GM03348 (cell line): ENCODE results near the gene HYDIN.
"Not testable (repeated sequence)": the region's sequence is repeated elsewhere in the genome, so short reads cannot be mapped to it uniquely, and the experiment has no call there.

Source experiments
- DNase-seq: peaks from one replicate; pipeline ENCODE4 v3.0.0; 2012; ENCODE audit warnings: low spot score

HYDIN gene

DNA sequence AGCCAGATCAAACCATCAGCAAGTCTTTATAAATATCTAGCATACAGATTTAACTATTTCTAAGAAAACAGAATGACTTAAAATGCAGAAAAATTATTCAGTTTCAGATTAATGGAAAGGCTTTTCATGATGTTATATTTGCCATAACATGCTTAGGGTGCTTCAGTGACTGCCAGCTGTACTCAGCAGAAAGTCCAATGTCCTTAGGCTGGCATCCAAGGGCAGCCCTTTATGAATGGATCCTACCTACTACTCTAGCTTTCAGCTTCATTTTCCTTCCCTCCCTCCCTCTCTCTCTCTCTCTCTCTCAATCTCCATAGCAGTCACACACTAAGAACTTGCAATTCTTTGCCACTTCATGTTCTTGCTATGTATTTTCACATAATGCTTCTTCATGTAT lies 124.6 kb downstream of the HYDIN start:
- not testable (repeated sequence) for DNase-seq

DNA sequence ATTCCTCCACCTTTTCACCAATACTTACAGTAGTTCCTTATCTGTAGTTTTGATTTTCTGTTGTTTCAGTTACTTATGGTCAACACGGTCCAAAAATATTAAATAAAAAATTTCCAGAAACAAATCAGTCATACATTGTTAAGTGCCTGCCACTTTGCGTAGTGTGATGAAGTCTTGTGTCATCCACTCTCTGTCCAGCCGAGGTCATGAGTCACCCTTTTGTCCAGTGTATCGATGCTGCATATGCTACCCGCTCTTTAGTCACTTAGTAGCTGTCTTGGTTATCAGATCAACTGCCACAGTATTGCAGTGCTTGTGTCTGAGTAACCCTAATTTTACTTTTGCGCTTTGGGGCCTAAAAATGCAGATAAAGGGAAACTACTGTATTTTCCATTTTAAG lies 146.9 kb downstream of the HYDIN start:
- DNase-seq: not testable (repeated sequence)

DNA sequence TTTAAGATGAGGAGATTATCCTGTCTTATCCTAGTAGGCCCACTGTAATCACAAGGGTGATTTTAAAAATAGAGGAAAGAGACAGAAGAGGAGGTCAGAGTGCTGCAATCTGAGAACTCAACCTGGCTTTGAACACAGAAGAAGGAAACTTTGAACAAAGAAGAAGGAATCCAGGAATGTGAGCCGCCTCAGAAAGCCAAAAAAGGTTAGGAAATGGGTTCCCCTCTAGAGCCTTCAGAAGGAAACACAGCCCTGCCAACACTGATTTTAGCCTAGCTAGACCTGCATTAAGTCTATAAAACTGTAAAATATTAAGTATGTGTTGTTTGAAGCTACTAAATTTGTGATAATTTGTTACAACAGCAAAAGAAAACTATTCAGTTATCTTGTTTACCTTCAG lies 149.7 kb downstream of the HYDIN start:
- DNase-seq: not testable (repeated sequence)

DNA sequence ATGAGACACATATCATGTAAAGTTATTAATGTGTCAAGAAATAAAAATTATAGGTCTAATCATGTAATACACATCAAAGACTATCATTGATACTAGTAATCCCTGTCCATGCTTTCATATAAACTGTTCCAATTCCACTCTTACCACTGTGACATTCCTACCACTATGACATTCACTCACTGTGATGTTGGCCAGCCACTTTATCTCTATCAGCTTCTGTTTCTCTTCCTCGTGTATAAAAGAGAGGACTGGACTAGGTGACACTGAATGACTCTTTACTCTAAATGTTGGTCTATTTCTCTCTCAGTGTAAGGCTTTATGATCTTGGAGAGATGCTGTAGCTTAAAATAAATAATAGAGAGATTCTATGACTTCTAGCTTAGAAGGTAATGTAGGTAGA lies 150.3 kb downstream of the HYDIN start:
- DNase-seq: not testable (repeated sequence)

DNA sequence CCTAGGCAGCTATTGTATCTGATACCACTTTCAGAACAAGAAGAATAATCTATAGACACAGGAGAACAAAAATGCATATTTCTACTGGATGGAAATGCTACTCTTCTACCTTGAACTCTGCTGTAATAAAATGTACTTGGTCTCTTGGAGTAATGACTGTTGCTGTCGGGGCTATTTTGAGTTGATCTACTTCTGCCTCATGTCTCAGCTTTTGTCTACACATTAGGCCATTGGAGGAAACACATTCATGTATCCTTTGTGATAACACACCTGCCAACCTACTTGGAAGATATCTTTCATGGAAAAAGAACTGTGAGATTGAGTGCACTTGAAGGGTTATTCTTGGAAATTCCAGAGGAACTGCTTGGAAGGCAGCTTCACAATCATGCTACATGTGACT lies 159.9 kb downstream of the HYDIN start:
- DNase-seq: not testable (repeated sequence)

DNA sequence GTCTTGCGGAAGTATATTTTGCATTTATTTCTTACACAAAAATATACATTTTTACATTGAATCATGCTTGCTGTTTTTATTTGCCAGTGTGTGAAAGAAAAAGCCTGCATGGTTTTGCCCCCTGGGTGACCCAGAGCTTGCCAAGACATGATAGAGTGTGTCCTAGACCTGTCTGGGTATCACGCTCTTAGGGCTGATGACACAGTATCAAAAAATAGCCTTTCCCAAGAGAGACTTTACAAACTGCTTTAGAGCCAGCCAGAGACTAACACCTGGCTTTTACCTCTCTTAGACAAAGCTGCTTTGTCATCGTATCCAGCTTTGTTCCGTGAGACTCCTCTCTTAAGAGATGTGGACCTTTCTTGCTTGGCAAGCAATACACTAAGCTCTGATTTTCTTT lies 160.7 kb downstream of the HYDIN start:
- not testable (repeated sequence) for DNase-seq

DNA sequence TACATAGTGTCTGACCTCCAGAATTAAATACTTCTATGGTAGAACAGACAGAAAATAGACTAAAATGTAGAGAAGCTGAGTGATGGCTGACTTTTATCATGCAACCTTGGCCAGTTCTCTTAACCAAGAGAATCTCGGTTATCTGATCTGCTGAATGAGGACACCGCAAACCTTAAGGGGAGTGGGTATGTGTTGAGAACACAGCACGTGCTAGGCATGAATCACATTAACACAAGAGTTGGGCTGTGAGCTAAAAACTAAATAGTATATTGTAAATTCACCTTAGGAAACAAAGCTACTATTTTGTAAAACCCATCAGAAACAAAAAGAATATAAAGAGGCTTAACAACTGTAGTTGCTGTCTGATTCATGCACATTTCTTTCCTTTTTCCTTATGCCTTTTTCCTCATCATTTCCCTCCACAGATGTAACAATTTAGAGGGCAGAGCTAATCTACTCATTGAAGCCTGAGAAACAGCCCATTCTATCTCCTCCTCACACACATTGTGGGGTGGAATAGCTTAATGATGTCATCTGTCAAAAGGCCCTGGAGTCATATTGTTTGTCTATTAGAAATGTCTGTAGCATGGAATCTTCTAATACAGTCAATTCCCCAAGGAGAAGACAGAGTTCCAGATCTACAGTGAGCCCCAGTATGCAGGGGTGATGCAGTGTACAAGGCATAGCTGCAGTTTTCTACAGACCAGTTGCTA lies 176.5 kb downstream of the HYDIN start:
- DNase-seq: not testable (repeated sequence)

DNA sequence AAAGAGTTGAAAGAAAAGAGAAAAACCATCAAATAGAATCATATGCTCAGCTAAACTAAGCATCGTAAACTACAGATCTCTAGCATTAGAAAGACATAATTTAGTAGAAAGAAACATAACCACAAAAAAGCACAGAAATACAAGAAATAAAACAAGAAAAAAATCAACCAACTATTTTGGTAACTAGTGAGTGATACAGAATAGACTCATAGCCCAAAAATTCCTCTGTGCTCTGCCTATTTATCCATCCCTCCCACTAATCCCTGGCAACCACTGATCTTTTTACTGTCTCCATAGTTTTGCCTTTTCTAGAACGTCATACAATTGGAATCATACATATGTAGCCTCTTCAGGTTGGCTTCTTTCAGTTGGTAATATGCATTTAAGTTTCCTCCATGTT lies 180.2 kb downstream of the HYDIN start:
- not testable (repeated sequence) for DNase-seq

DNA sequence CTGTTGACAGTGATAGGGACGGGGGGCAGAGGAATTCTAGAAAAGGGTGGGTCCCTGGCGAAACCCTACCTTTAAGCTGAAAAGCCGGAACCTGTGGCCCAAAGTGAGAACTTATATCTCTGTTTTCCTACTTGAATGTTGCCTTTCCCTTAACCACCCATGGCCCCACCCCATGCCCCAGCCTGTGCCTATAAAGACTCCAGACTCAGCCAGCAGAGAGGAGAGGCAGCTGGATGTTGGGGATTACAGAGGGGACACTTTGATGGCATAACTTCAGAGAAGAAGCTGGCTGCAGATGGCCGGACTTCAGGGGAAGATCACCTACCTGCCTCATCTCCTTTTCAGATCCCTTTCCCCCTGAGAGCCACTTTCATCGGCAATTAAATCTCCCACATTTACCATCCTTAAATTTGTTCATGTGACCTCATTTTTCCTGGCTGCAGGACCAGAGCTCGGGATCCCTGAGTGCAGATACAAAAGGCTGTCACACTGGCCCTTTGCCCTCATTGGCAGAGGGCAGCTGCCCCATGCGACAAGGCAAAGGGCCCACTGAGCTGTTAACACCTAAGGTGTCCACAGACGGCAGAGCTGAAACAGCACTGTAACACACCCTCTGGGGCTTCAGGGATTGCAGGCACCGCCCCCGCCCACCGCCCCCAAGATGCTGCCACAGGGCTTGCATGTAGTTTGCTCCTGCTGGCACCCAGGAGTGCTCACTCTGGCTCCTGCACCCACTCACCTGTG lies 191.0 kb downstream of the HYDIN start:
- DNase-seq: not testable (repeated sequence)

DNA sequence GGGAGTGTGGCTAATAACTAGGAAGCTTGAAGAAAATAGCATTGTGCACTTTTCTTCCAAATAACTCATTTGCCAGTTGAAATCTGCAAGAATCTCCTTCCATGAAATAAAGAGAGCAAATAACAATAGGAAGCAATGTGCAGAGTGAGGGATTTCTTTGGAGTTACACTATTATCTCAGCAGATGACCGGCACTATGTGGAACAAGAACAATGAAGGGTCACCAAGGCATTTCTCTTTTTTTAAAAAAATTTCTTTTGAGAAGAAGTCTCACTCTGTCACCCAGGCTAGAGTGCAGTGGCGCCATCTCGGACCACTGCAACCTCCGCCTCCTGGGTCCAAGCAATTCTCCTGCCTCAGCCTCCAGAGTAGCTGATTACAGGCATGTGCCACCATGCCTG lies 192.1 kb downstream of the HYDIN start:
- DNase-seq: not testable (repeated sequence)

DNA sequence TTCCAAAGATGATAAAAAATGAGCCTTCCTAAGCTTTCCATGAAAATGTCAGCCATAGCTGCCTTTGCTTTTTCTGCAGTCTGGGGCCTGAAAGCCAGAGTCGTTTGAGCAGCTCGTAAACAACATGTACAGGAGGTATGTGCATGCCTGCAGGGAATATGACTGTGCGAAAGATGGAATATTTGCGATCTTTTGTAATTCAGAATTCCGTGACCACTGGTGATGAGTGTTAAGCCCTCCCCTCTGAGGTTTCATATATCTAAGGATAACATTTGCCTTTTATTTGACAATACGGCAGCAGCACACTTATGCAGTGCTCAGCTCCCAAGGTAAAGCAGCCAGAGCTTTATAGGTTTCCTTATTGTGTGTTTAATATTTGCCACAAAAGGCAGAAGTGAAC lies 192.5 kb downstream of the HYDIN start:
- DNase-seq: not testable (repeated sequence)

DNA sequence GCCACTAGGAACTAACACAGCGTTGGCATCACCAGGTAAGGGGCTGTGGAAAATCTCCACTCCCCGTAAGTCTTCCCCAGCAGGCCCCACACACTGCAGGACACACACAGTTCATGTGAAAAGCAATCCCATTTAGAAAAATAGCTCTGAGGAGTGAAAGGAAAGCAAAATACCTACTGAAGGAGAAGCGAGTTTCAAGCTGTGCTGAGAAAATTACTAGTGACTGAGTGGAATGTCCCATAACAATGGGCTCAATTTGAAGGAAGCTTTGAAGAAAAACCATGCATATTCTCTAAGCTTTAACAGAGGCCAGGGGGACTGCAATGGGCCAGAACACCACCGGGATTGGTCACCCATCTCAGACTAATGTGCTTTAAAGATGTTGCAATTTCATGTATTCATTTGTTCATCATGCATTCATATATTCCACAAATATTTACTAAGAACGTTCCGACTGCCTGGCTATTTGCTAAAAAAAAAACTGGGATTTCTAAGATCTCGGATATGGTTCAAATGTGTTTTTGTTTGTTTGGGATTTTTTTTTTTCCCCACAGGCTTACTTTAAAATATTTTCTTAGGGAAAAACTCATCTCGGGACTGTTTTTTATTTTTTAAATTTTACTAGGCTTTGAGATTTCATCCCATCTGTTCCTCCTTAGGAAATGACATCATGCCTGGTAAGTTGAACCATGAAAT lies 202.3 kb downstream of the HYDIN start:
- not testable (repeated sequence) for DNase-seq

DNA sequence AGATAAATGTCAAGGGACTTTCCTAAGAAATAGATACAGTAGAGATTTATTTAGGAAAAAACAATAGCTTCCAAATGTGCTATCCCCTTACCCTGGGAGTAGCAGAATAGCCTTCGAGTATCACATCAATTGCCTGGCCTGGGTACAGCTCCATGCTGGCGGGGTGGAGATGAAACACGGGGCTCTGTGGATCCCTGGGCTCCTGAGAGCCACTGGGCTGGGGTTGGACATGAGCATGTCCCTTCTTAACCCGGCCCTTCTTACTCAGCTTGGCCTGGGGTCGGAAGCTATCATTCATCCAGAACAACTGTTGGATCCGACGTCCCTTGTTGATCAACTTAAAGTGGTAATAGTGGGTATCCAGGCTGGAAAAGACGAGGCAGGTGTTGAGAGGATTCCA lies 203.0 kb downstream of the HYDIN start:
- DNase-seq: not testable (repeated sequence)

DNA sequence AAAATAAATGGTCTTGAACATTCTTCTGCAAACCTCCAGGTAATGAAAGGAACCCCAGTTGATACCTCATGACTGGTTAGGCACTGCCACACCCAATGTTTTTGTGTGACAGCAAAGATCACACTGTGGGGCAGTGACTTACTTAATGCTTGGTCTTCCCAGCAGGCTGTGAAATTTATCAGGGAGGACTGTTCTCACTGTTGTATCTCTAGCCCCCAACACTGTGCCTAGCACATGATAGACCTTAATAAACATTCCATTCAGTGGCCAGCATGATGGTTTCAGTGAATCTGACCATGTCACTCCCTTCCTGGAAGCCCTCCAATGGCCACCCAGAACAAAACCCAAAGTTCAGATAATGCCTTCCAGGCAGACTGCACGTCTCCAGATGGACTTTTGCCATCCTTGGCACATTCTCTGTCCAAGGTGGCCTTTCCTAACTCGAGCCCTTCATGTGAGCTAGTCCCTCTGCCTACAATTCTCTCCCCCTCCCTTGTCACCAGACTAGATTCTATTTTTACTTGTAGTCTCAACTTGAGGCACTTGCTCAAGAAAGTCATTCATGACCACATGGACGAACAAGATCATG lies 206.6 kb downstream of the HYDIN start:
- not testable (repeated sequence) for DNase-seq

DNA sequence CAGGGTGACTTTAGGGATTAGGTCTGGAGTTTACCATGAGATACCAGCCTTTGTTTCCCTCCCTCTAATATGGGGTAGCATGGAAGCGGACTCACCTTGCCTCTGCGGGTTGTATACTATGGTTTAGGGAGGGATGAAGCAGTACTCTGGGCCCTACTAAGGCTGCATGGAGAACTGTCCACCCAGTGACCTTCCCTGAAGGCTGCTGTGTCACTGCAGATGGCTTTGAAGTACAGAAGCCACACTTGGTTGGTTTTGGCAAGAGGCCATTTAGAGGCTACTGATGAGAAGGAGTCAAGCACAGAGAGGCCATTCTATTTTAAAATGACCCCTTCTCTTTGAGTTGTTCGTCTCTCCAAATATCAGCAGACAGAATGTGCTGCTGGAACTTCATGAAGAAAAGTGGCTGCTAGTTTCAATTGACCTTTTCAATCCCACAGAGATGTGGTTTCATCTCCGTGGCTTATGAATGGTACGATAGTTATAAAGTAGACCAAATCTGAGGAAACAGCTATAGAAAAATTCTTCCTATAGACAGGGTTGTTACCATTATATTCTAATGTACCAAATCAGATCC lies 208.5 kb downstream of the HYDIN start:
- DNase-seq: not testable (repeated sequence)

DNA sequence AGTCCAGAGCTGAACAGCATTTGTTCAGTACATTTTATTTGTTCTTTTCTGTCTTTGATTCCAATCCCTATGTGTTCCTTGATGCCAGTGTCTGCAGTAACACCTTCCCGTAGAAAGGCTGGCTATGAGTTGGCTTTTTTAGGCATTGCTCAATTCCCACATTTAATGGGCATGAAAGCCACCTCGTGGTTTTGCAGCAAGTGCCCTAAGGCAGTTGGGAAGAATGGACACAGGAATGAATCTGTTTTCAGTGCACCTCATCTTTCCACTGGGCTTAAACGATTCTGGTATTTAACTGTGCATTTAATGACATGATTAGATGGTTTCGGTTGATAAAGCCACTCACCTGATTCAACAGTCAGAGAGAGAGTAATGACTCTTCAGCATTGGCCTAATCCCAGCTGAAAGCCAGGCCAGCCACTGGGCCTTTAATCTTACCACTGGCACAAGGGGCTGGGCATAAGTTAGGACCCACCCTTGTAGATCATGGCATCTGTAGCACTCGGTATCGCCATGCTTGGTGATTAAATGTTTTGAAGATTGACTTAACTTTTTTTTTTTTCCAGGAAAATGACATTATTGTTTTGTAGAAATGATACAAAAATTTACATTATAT lies 211.3 kb downstream of the HYDIN start:
- DNase-seq: not testable (repeated sequence)

DNA sequence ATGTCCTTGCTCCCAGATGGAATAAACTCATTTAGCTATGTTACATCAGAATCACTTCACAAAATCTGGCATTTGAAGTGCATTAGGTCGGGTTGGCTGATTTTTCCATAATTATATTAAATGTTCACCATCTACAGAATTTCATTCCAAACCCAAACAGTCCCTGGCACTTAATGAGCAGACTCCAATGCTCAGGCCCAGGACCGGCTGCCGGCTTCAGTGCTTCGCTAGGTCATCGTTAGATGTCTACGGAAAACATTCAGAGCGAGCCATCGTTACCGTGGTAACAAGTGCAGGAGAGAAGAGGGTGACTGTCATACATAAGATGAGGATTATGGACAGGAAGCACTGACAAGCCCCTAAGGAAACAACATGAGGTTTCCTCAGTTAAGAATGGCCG lies 215.1 kb downstream of the HYDIN start:
- DNase-seq: not testable (repeated sequence)

DNA sequence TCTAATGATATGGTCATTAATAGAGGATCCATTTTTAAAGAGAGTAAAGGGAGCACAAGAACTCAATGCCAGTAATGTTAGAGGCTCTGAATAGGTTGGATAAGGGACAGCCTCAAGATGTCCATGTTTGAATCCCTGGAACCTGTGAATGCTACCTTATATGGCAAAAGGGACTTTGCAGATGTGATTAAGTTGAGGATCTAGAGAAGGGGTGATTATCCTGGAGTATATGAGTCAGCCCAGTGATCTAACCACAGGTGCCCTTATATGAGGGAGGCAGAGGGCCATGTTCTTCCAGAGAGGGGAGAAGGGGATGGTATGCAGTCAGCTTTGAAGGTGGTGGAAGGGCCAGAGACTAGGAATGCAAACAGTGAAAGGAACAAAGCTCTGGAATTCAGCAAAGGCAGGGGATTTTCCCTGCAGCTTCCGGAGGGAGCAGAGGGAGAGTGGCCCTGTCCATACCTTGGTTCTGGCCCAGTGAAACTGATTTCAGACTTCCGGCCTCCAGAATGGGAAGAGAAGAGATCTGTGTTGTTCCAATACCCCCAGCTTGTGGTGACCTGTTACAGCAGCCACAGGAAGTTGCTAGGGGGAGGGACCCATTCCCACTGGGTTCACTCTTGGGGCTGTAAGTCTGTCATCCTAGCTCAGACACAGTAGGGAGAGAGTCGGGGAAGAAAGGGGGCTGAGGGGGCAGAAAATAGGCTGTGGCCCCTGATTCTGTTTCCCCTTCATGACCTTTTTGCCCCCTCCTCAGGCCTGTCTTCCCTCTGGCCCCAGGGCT lies 220.9 kb downstream of the HYDIN start:
- DNase-seq: not testable (repeated sequence)

DNA sequence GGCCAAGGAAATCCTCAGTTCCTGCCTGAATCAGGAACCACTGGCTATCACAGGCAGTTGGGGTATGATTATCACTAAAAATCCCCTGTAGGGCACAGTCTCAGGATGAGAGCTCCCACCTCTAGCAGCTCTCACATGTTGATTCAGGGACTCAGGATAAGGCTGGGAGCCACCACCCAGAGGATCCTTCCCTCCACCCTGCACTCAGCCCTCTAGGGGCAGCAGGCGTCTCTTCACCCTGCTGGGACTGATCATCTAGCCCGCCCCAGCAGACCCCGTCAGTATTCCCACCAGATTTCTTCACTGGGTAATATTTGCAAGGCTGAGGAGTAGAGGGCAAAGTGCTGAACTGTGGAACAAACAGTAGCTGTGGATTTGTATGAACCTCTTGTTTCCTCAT lies 224.0 kb downstream of the HYDIN start:
- not testable (repeated sequence) for DNase-seq

DNA sequence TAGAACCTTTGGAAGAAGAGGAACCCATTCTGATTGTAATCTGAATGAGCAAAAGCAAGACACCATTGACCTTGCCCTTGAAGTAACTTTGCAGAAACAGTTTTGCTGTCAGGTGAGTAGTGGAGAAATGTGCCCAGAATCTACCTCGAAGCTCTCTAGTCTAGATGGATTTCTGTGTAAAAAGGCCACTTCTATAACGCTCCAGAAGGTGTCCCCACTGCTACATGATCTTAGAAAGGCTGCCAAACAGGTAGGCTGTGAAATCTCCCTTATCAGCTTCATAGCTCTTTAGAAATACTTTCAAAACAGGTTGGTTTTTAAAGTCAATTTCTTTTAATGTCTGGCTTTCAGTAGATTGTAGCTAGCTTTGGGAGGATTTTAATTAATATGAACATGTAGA lies 230.8 kb downstream of the HYDIN start:
- not testable (repeated sequence) for DNase-seq

DNA sequence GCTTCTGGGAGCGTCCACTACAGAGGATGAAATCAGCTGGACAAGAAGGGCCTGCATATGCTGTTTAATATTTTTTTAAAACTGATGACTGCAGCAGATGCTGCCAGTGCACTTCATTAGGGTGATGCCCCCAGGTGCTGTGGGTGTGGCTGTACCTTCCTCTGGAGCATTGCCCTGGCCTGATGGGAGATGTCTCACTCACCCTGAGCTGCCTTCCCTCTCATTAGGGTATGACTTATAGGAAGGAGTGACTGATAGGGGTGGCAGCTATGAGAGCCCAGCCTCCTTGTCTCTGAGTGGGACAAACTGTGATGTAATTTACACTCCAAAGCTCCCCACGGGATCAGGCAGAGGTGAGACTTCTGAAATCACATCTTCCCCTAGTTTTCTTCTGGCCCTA lies 234.7 kb downstream of the HYDIN start:
- not testable (repeated sequence) for DNase-seq
